ENCODE measurements around the gene CMIP.

The CMIP gene

DNA sequence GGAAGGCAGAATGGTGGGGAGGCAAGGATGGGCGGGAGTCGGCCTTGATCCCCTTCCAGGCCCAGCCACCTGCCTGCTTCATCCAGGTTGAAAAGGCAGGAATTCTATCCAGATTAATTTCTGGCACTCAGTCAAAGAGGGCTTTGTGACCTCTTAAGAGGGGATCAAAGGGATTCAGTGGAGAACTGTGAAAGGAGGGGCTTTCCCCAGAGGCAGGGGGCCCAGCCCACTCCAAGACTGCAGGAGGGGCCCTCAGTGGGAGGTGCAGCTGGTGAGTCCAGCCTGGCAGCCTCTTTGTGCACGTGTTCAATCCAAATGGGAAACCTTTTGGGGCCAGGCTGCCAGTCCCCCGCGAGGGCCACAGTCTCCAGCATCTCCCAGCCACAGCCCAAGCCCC is 186.0 kb downstream of the CMIP start:
- in situ Hi-C loops (cut with HindIII; ENCODE audit: low sequenced_read_pairs): no loop called here
- DNase-seq (ENCODE audit: low read depth, low spot score): no peak
- TF ChIP-seq, protein P1, sequence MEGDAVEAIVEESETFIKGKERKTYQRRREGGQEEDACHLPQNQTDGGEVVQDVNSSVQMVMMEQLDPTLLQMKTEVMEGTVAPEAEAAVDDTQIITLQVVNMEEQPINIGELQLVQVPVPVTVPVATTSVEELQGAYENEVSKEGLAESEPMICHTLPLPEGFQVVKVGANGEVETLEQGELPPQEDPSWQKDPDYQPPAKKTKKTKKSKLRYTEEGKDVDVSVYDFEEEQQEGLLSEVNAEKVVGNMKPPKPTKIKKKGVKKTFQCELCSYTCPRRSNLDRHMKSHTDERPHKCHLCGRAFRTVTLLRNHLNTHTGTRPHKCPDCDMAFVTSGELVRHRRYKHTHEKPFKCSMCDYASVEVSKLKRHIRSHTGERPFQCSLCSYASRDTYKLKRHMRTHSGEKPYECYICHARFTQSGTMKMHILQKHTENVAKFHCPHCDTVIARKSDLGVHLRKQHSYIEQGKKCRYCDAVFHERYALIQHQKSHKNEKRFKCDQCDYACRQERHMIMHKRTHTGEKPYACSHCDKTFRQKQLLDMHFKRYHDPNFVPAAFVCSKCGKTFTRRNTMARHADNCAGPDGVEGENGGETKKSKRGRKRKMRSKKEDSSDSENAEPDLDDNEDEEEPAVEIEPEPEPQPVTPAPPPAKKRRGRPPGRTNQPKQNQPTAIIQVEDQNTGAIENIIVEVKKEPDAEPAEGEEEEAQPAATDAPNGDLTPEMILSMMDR (IDR thresholded peaks at IDR 0.05; ENCODE audit: low read depth, low read length): no peak
- H3K4me3 ChIP-seq (ENCODE audit: low read depth, low read length): no peak overlapping the region

DNA sequence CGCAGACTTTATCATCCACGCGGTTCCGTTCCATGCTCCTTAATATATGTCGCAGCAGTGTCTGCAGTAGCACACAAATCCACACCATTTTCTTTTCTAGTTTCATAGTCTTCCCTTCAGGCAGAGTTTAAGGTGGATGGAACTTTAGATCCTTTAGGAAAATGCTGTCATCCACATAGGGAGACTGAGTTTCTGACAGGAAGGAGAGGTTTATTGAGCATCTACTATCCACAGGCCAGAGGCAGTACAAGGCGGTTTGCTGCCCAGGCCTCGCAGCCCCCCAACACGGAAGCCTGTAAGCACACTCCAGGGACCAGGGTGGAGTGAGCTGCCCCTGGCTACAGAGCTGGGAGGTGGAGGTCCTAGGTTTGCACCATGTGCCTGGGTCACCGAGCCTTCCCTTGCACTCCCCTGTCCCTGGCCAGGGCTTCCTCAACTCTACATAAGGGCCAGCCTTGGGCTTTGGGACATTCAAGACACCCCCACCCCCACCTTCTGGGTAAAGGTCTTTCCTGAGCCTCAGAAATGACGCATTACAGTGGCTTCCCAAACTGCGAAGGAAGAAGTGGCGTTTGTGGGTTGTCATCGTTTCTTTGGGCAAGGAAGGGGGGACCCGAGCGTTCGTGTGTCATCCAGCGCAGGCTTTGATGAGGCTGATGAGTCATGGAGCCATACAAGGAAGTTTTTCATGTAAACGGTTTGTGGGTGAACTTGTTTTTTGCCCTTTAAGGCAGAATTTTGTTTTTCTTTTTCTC is 188.0 kb downstream of the CMIP start:
- in situ Hi-C loops (cut with HindIII; ENCODE audit: low sequenced_read_pairs): no loop called here
- TF ChIP-seq, protein P1 (IDR thresholded peaks at IDR 0.05; ENCODE audit: low read depth, low read length): no peak
- DNase-seq (ENCODE audit: low read depth, low spot score): peak; percentile 94
- no peak overlapping the region for H3K4me3 ChIP-seq (ENCODE audit: low read depth, low read length)

DNA sequence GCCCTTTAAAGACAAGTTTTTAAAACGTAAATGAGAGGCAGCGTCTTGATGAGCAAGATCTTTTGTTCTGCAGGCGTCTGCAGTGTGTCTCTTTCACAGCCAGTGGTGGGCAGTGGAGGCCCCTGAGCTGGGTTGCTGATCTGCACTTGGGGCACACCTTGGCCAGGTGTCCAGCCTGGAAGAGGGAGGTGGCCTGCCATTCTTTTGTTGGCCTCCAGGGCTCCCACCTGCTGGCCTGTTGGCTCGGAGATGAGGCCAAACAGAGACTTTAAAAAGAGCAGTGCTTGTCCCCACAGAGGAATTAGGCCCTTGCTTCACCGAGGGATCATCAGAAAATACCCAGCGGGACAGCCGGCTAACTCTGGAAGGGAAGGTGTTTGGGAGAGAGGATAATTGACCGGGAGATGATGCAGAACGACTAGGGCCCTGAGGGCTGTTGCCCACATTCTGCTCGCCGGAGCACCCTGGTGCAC is 188.6 kb downstream of the CMIP start:
- DNase-seq (ENCODE audit: low read depth, low spot score): no peak
- in situ Hi-C loops (cut with HindIII; ENCODE audit: low sequenced_read_pairs): no loop called here
- H3K4me3 ChIP-seq (ENCODE audit: low read depth, low read length): no peak overlapping the region
- TF ChIP-seq, protein P1 (IDR thresholded peaks at IDR 0.05; ENCODE audit: low read depth, low read length): peak; percentile 36

DNA sequence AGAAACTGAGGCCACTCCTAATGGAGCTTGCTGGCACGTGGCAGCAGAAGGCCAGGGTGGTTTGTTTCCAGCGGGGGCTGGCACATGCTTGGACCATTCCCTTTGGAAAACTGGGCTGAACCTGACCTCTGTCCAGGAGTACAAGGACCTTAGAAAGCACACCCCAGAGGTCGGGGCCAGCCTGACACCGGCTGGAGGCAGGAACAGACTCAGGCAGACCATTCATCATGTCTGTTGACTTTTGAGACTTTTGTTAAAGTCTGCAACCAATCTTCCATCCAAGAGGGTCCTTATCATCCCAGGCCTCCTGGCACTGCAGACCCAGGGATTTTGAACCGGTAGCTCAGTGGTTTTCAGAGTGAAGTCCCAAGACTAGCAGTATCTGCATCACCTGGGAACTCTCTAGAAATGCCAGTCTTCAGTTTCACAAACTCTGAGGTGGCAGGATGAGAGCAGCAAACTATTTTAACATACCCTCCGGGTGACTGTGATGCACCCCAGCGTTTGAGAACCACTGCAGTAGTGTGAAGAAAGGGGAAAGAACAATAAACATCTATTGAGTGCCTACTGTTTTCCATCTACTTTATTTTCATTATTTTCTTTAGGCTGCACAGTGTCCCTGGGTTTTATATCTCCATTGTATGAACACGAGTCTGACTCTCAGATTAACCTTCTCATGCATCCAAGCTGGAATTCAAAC is 189.2 kb downstream of the CMIP start:
- DNase-seq (ENCODE audit: low read depth, low spot score): no peak
- in situ Hi-C loops (cut with HindIII; ENCODE audit: low sequenced_read_pairs): no loop called here
- no peak overlapping the region for H3K4me3 ChIP-seq (ENCODE audit: low read depth, low read length)
- TF ChIP-seq, protein P1 (IDR thresholded peaks at IDR 0.05; ENCODE audit: low read depth, low read length): no peak

DNA sequence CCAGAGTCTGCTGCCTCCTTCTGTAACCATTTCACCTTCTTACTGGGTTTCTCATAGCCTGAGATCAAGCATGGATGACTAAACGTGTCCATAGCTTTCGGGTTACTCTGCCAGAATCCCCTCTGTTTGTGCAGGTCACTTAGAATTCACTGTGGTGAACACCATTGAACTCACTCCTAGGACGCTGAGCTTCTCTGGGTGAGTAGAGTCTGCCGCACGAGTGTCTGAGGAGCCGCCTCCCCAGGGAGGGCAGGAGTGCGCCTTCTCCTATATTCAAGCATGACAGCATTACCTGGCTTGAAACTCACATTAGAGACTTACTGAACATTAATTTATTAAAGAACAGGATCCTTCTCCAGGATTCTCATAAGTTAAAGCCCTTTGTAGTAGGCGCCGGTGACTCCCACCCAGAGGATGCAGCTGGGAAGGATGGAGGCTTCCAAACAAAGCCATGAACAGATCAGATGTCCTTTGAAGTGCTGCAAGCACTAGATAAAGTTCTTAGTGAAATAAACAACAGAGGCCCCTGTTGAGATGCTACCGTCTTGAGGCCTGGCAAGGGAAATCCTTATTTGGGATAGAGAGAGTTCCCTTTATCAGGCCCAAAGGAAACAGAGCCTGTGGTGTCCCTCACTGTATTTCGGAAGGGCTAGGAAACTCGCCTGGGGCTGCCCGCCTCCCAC is 189.9 kb downstream of the CMIP start:
- in situ Hi-C loops (cut with HindIII; ENCODE audit: low sequenced_read_pairs): no loop called here
- no peak overlapping the region for H3K4me3 ChIP-seq (ENCODE audit: low read depth, low read length)
- TF ChIP-seq, protein P1 (IDR thresholded peaks at IDR 0.05; ENCODE audit: low read depth, low read length): no peak
- peak; percentile 84 for DNase-seq (ENCODE audit: low read depth, low spot score)

DNA sequence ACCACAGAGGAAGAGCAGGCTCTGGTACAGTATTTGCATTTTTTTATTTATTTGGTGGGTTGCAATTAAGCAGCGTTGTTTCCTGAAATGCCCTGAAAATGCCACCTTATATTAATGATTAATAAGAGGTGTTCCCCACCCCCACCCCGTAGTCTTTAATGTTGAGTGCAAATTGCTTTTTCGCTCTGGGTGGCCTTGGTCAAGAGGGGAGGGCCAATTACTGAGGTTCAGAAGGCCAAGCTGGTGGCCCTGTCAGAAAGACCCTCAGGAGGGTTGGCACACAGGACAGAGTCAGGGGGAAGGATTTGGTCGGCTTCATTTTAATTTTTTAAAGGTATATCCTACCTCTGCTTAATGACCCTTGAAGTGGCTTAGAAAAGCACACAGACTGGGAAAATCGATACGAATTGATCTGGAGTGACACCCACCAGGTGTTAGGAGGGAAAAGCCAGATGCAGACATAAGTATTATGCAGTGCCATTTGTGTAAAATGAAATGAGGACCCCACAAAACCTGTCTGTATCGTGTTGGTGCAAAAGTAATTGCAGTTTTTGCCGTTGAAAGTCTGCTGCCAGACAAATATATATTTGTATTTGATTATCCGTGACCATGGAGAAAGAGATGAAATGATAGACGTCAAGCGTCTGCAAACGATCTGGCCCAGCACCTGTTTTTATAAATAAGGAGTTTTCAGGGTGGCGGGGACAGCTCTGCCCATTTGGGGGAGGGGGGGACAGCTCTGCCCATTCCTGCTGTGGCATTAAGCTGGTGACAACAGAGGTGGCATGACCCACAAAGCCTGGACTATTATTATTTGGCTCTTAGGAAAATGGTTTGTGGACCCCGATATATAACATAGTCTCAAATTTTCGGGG is 190.7 kb downstream of the CMIP start:
- TF ChIP-seq, protein P1 (IDR thresholded peaks at IDR 0.05; ENCODE audit: low read depth, low read length): no peak
- H3K4me3 ChIP-seq (ENCODE audit: low read depth, low read length): no peak overlapping the region
- DNase-seq (ENCODE audit: low read depth, low spot score): no peak
- in situ Hi-C loops (cut with HindIII; ENCODE audit: low sequenced_read_pairs): no loop called here
